Trophoblast cell (in vitro differentiated cells and primary cell): ENCODE results near the gene CCDC54.

Experiments used
- DNase-seq, 2 donors: peaks; one replicate each; pipeline ENCODE4 v3.0.0-alpha.2; 2016
- H2AFZ ChIP-seq: 2 replicates; pipeline ENCODE4 v1.6.1; 2013; ENCODE audit warnings: low read length, moderate library complexity, mild to moderate bottlenecking; ENCODE audit not compliant: insufficient read depth, poor library complexity
- H2AK5ac ChIP-seq: 2 replicates; pipeline ENCODE4 v1.6.1; 2013; ENCODE audit warnings: mild to moderate bottlenecking, low read length
- H2BK120ac ChIP-seq: 2 replicates; pipeline ENCODE4 v1.6.1; 2013; ENCODE audit warnings: low read length, mild to moderate bottlenecking, moderate library complexity; ENCODE audit not compliant: insufficient read depth, poor library complexity
- H2BK12ac ChIP-seq: 2 replicates; pipeline ENCODE4 v1.6.1; 2013; ENCODE audit warnings: mild to moderate bottlenecking, low read length, moderate library complexity
- H2BK5ac ChIP-seq: 2 replicates; pipeline ENCODE4 v1.6.1; 2013; ENCODE audit warnings: low read length, low read depth, moderate library complexity, mild to moderate bottlenecking; ENCODE audit not compliant: poor library complexity
- H3K14ac ChIP-seq: 2 replicates; pipeline ENCODE4 v1.6.1; 2013; ENCODE audit warnings: mild to moderate bottlenecking, low read length
- H3K18ac ChIP-seq: 2 replicates; pipeline ENCODE4 v1.6.1; 2013; ENCODE audit warnings: mild to moderate bottlenecking, low read length
- H3K23ac ChIP-seq: 2 replicates; pipeline ENCODE4 v1.6.1; 2013; ENCODE audit warnings: low read length
- H3K27ac ChIP-seq: 2 replicates; pipeline ENCODE4 v1.5.1; 2013; ENCODE audit warnings: low read depth, mild to moderate bottlenecking, inconsistent platforms, low read length, moderate library complexity
- H3K27me3 ChIP-seq: 2 replicates; pipeline ENCODE4 v1.6.1; 2013; ENCODE audit warnings: inconsistent platforms, mild to moderate bottlenecking, low read length, moderate library complexity; ENCODE audit not compliant: insufficient read depth
- H3K36me3 ChIP-seq, 2 experiments: 1 replicate in 1 of 2; 2 replicates in 1 of 2; pipeline ENCODE4 v1.6.1; 2013; ENCODE audit warnings: low read length in 2 of 2, mild to moderate bottlenecking in 2 of 2, moderate library complexity in 1 of 2; ENCODE audit not compliant: insufficient read depth in 2 of 2, control insufficient read depth in 1 of 2
- H3K4ac ChIP-seq: 2 replicates; pipeline ENCODE4 v1.6.1; 2013; ENCODE audit warnings: low read depth, mild to moderate bottlenecking, low read length, moderate library complexity
- H3K4me1 ChIP-seq, 2 experiments: 1 replicate in 1 of 2; 2 replicates in 1 of 2; pipeline ENCODE4 v1.6.1; 2013; ENCODE audit warnings: low read length in 2 of 2, mild to moderate bottlenecking in 2 of 2, moderate library complexity in 1 of 2; ENCODE audit not compliant: insufficient read depth in 2 of 2, control insufficient read depth in 1 of 2
- H3K4me2 ChIP-seq: 2 replicates; pipeline ENCODE4 v1.6.1; 2013; ENCODE audit warnings: inconsistent platforms, mild to moderate bottlenecking, low read length, moderate library complexity
- H3K4me3 ChIP-seq: 2 replicates; pipeline ENCODE4 v1.5.1; 2013; ENCODE audit warnings: mild to moderate bottlenecking, low read depth, low read length, inconsistent platforms
- H3K79me1 ChIP-seq: one replicate; pipeline ENCODE4 v1.6.1; 2013; ENCODE audit warnings: low read length
- H3K79me2 ChIP-seq: 2 replicates; pipeline ENCODE4 v1.6.1; 2013; ENCODE audit warnings: low read length, mild to moderate bottlenecking; ENCODE audit not compliant: control insufficient read depth, insufficient read depth, poor library complexity
- H3K9ac ChIP-seq: 2 replicates; pipeline ENCODE4 v1.6.1; 2013; ENCODE audit warnings: mild to moderate bottlenecking, low read length
- H3K9me3 ChIP-seq: 2 replicates; pipeline ENCODE4 v1.6.1; 2013; ENCODE audit warnings: low read depth, mild to moderate bottlenecking, control low read depth, inconsistent platforms, low read length; ENCODE audit not compliant: insufficient read depth
- H4K12ac ChIP-seq: 2 replicates; pipeline ENCODE4 v1.6.1; 2013; ENCODE audit warnings: low read depth, mild to moderate bottlenecking, low read length, moderate library complexity
- H4K8ac ChIP-seq: 2 replicates; pipeline ENCODE4 v1.6.1; 2013; ENCODE audit warnings: low read depth, mild to moderate bottlenecking, low read length, moderate library complexity
- H4K91ac ChIP-seq: one replicate; pipeline ENCODE4 v1.6.1; 2013; ENCODE audit warnings: low read depth, mild to moderate bottlenecking, low read length, moderate library complexity
- WGBS: extraction: QIAGEN DNeasy Blood & Tissue Kit; methylation state at CpG from one replicate; pipeline ENCODE4 v1.1.7; 2013; ENCODE audit warnings: missing lambda C conversion rate; ENCODE audit not compliant: insufficient read length, insufficient coverage; ENCODE audit errors: extremely low coverage; 5-methylcytosine and 5-hydroxymethylcytosine counted together

CCDC54 gene

GRCh38 chr3:107372506-107372905, 4.7 kb upstream of the CCDC54 start:
- Histone ChIP-seq H2BK5ac (no peak overlapping the region), H3K9me3 (no peaks in the 10 kb centered on the region), H3K79me2 (no peaks in the 10 kb centered on the region), H4K8ac (no peak overlapping the region), H4K91ac (no peak overlapping the region), H3K14ac (no peak overlapping the region), H3K23ac (no peak overlapping the region), H2AK5ac (no peak overlapping the region), H3K79me1 (peaks cover 5% of the 10 kb centered on the region), H4K12ac (no peak overlapping the region), H2BK120ac (no peak overlapping the region), H3K9ac (no peak overlapping the region), H3K27ac (no peak overlapping the region), H3K36me3 (no peaks in the 10 kb centered on the region), H2AFZ (no peak overlapping the region), H2BK12ac (no peak overlapping the region), H3K4me2 (no peak overlapping the region), H3K4ac (no peak overlapping the region), H3K4me3 (no peak overlapping the region), H3K18ac (no peak overlapping the region), H3K4me1 (peaks cover 0 to 2% of the 10 kb centered on the region in 2 experiments), H3K27me3 (no peaks in the 10 kb centered on the region)
- DNase-seq, result no peak
- no CpG with 5 or more reads among the region's 6 CpGs for WGBS

DNA sequence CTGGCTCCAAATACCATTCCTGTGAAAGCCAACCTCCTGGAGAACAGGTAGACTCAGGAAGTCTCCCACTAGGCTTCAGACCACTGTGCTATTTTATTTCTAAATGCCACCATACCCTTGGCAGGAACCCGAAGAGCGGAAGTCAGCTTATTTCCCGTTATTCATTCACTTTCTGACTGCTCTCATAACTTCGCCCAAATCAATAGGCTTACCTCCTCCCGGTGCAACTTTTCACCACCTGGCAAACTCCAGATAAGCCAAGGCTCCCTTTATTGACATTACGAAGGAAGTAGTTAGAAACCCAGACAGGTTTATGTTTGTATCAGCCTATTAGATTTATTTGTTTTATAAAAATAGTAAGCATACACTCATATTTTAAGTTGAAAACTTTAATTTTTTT, 3.3 kb upstream of the CCDC54 start:
- no peak overlapping the region for H2BK12ac ChIP-seq

GRCh38 chr3:107375682-107376081, 1.6 kb upstream of the CCDC54 start:
- no peak overlapping the region for H3K18ac ChIP-seq
- peak in 1 of 2 donors; percentile 74 for DNase-seq
- no peak overlapping the region for H3K4ac ChIP-seq
- no peaks in the 10 kb centered on the region for H3K36me3 ChIP-seq
- H3K23ac ChIP-seq, result no peak overlapping the region
- WGBS, result no CpG with 5 or more reads among the region's 2 CpGs
- H2BK12ac ChIP-seq, result no peak overlapping the region
- H2AK5ac ChIP-seq, result no peak overlapping the region
- H2BK5ac ChIP-seq, result no peak overlapping the region
- H2AFZ ChIP-seq, result no peak overlapping the region
- H2BK120ac ChIP-seq, result no peak overlapping the region
- H3K79me1 ChIP-seq, result peaks cover 2% of the 10 kb centered on the region
- no peaks in the 10 kb centered on the region for H3K79me2 ChIP-seq
- no peaks in the 10 kb centered on the region for H3K9me3 ChIP-seq
- H3K4me3 ChIP-seq, result no peak overlapping the region
- no peak overlapping the region for H4K12ac ChIP-seq
- H3K14ac ChIP-seq, result no peak overlapping the region
- no peak overlapping the region for H4K8ac ChIP-seq
- H3K4me1 ChIP-seq, result peaks cover 0 to 2% of the 10 kb centered on the region in 2 experiments
- no peak overlapping the region for H3K9ac ChIP-seq
- H3K4me2 ChIP-seq, result no peak overlapping the region
- no peaks in the 10 kb centered on the region for H3K27me3 ChIP-seq
- H4K91ac ChIP-seq, result no peak overlapping the region
- no peak overlapping the region for H3K27ac ChIP-seq

More for the DNA sequence above, 3.3 kb upstream of the CCDC54 start:
- no peaks in the 10 kb centered on the region for H3K79me2 ChIP-seq
- H3K27me3 ChIP-seq, result no peaks in the 10 kb centered on the region
- no peak overlapping the region for H2AK5ac ChIP-seq
- DNase-seq, result no peak
- WGBS, result no CpG with 5 or more reads among the region's 6 CpGs
- peaks cover 0 to 2% of the 10 kb centered on the region in 2 experiments for H3K4me1 ChIP-seq
- H3K36me3 ChIP-seq, result no peaks in the 10 kb centered on the region
- no peak overlapping the region for H3K9ac ChIP-seq
- H2BK120ac ChIP-seq, result no peak overlapping the region
- no peak overlapping the region for H2AFZ ChIP-seq
- no peak overlapping the region for H3K18ac ChIP-seq
- no peak overlapping the region for H3K27ac ChIP-seq
- no peak overlapping the region for H3K4me3 ChIP-seq
- H3K23ac ChIP-seq, result no peak overlapping the region
- peaks cover 2% of the 10 kb centered on the region for H3K79me1 ChIP-seq
- H3K4me2 ChIP-seq, result no peak overlapping the region
- H4K12ac ChIP-seq, result no peak overlapping the region
- no peak overlapping the region for H4K8ac ChIP-seq
- H3K4ac ChIP-seq, result no peak overlapping the region
- H3K9me3 ChIP-seq, result no peaks in the 10 kb centered on the region
- no peak overlapping the region for H4K91ac ChIP-seq
- no peak overlapping the region for H2BK5ac ChIP-seq
- H3K14ac ChIP-seq, result no peak overlapping the region

DNA sequence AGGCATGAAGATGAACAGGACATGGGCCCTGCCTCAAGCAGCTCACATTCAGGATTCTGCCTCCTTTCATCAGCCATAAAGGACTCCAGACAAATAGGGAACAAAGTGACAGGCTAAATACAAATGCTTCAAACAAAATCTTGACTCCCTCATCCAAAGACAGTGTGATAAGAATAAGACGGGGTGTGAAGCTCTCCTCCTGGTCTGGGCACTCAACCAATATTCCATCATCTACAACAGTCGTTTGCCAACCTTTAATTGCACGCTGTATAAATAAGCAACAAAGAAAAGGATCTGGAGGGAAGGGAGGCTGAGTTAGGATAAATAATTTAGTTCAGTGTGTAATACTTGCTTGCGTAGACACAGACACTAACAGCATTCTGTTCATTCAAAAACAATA, 5.4 kb downstream of the CCDC54 start:
- no peak overlapping the region for H3K18ac ChIP-seq
- no peaks in the 10 kb centered on the region for H3K36me3 ChIP-seq
- no peaks in the 10 kb centered on the region for H3K79me2 ChIP-seq
- no peak overlapping the region for H3K27ac ChIP-seq
- no peak overlapping the region for H4K91ac ChIP-seq
- H3K23ac ChIP-seq, result no peak overlapping the region
- no peak overlapping the region for H4K8ac ChIP-seq
- H3K14ac ChIP-seq, result no peak overlapping the region
- peaks cover 4% of the 10 kb centered on the region for H3K79me1 ChIP-seq
- no peak overlapping the region for H3K9ac ChIP-seq
- H2AK5ac ChIP-seq, result no peak overlapping the region
- no CpG with 5 or more reads among the region's 4 CpGs for WGBS
- peaks cover 3% of the 10 kb centered on the region in 2 experiments for H3K4me1 ChIP-seq
- no peaks in the 10 kb centered on the region for H3K27me3 ChIP-seq
- H2BK12ac ChIP-seq, result no peak overlapping the region
- H3K4me3 ChIP-seq, result no peak overlapping the region
- no peak for DNase-seq
- no peak overlapping the region for H2AFZ ChIP-seq
- no peak overlapping the region for H2BK120ac ChIP-seq
- no peak overlapping the region for H3K4ac ChIP-seq
- no peaks in the 10 kb centered on the region for H3K9me3 ChIP-seq
- no peak overlapping the region for H4K12ac ChIP-seq
- H2BK5ac ChIP-seq, result no peak overlapping the region
- no peak overlapping the region for H3K4me2 ChIP-seq
